Left cardiac atrium (tissue), 4 donors: Measurements from ENCODE around the gene CAMK2A. TPM values are rescaled to one million over a fixed set of nuclear protein-coding genes. Genes with fewer than 3 reads are reported as not detected.
"Not testable (repeated sequence)": the region's sequence is repeated elsewhere in the genome, so short reads cannot be mapped to it uniquely, and the experiment has no call there.

ENCODE experiments used
- ATAC-seq, 2 donors: fragments of 200-7000 bp; cut with Tn5 transposase; one replicate each; pipeline ENCODE4 v1.9.1; 2020; ENCODE audit warnings: mild to moderate bottlenecking in 2 of 2, moderate library complexity in 2 of 2
- DNase-seq: peaks from one replicate; pipeline ENCODE4 v3.0.0-alpha.2; 2020
- intact Hi-C, 2 donors: fragments of 100-400 bp; cut with DNase I; formaldehyde crosslinking; loops; one replicate each; pipeline versions ENCODE4 v1.14.1 to v1.15.1; 2022 to 2023
- total RNA-seq, 2 donors: library from RNA; stranded (reverse); fragmentation: NEBNext Ultra II Directional; extraction: Animal tissue kit (Norgen Biotek cat#: 25700); gene quantifications; one replicate each; pipeline ENCODE4 v1.2.1, GENCODE V29; 2021
- donor health status: DM: no; HTN: yes; CAD: no.
- donor health status: DM: no; HTN: yes; CAD: no; lungs with severe emphysema.
- donor health status: DM: yes; HTN: yes; CAD: no.
- donor health status: Dilated cardiomyopathy.

Gene CAMK2A
- total RNA-seq, 2 donors from 2014 or later: 10.8 to 16.3 TPM

GRCh38 chr5:150263801-150264621 lies 25.6 kb downstream of the CAMK2A start:
- peak; percentile 46 to 92 for ATAC-seq
- intact Hi-C loops: no loop called here
- peak; percentile 34 for DNase-seq

- peak in 1 of 2 donors; percentile 28 for ATAC-seq
- intact Hi-C loops: no loop called here
These were observed 26.2 kb downstream of the CAMK2A start for GRCh38 chr5:150263375-150263775.

GRCh38 chr5:150262502-150262901 lies 27.1 kb downstream of the CAMK2A start:
- ATAC-seq (no peak), DNase-seq (no peak)
- intact Hi-C loops: no loop called here

More at GRCh38 chr5:150263375-150263775, 26.2 kb downstream of the CAMK2A start:
- DNase-seq: no peak

DNA sequence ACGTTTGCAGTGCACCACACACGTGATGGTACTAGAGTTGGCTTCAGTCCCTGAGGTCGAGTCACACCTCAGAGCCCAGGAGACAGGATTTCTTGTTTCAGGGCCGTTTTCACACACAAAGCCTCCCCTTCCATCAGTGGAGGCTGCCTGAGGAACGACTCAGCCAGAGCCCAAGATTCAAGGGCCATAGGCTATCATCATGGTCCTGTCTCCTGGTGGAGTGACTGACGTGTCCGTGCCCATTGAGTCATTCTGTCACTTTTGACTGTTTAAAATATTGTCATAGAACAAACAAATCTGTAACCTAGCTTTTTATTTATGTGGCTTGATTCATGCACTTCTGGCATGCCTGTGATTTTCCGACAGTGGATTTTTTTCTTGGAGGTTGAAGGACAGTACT lies 28.3 kb downstream of the CAMK2A start:
- no peak for DNase-seq
- no peak for ATAC-seq
- intact Hi-C loops: no loop called here

- ATAC-seq: no peak
- DNase-seq: no peak
- intact Hi-C loops: loop anchor here in 1 of 2 donors (10.0 kb wide), 1 partner anchor 177 kb away; no protein-coding TSS in a partner anchor
These were observed 31.4 kb downstream of the CAMK2A start for GRCh38 chr5:150258130-150258529.

DNA sequence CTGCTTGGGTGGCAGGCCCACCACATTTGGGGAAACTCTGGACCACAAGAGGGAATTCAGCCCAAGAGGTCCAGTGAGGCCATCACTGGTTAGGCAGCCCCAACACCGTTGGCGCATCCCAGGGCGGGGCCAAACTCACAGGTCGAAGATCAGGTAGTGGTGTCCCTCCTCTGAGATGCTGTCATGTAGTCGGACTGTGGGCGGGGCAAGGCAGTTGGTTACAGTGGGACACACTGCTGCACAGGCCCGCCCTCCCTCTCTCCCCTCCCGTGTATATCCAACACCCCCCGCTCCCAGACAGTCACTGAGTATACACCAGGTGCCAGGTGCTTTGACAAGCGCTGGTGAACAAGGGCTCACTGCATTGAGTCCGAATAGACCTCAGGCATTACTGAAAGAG lies 32.1 kb downstream of the CAMK2A start:
- DNase-seq (no peak), ATAC-seq (no peak)
- intact Hi-C loops: loop anchor here in 1 of 2 donors (10.0 kb wide), 1 partner anchor 177 kb away; no protein-coding TSS in a partner anchor

DNA sequence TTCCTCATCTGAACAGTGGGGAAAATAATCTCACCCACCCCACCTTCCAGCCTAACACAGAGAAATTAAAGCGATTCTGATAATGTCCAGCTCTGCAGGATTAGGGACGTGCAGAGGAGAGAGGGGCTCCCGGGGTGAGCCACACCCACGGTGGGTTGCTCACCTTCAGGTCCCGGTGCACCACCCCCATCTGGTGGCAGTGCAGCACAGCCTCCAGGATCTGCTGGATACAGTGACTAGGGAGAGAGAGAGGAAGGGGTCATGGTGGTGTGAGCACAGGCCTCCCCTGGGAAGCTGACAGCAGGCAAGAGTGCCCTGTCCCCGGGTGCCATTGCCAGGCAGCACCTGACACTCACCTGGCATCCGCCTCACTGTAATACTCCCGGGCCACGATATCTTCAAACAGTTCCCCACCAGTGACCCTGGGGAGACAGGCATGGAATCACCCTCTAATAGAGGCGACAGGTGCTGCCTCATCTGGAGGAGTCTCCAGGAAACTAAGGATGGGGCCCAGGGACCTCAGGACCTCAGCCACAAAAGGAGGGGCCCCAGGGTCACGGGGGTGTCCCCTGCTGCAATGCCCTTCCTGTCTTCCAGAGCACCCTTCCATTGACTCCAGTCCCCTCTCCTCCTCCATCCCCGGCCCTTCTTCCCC lies 33.0 kb downstream of the CAMK2A start:
- no peak for ATAC-seq
- DNase-seq: no peak
- intact Hi-C loops: loop anchor here in 1 of 2 donors (10.0 kb wide), 1 partner anchor 178 kb away; no protein-coding TSS in a partner anchor

GRCh38 chr5:150255659-150256409 lies 33.7 kb downstream of the CAMK2A start:
- intact Hi-C loops: loop anchor here in 1 of 2 donors (10.0 kb wide), 1 partner anchor 179 kb away; no protein-coding TSS in a partner anchor
- DNase-seq (no peak), ATAC-seq (no peak)

- ATAC-seq (no peak), DNase-seq (no peak)
- intact Hi-C loops: loop anchor here in 1 of 2 donors (10.0 kb wide), 1 partner anchor 180 kb away; no protein-coding TSS in a partner anchor
These were observed 34.8 kb downstream of the CAMK2A start for GRCh38 chr5:150254774-150255173.

- intact Hi-C loops: loop anchor here in 1 of 2 donors (10.0 kb wide), 1 partner anchor 180 kb away; no protein-coding TSS in a partner anchor
- DNase-seq (no peak), ATAC-seq (no peak)
These were observed 35.2 kb downstream of the CAMK2A start for GRCh38 chr5:150254363-150254762.

GRCh38 chr5:150253416-150254208 lies 36.0 kb downstream of the CAMK2A start:
- intact Hi-C loops: loop anchor here in 1 of 2 donors (10.0 kb wide), 1 partner anchor 181 kb away; no protein-coding TSS in a partner anchor
- ATAC-seq (no peak), DNase-seq (no peak)

GRCh38 chr5:150252489-150252888 lies 37.1 kb downstream of the CAMK2A start:
- ATAC-seq: no peak
- intact Hi-C loops: loop anchor here in 1 of 2 donors (10.0 kb wide), 1 partner anchor 182 kb away; no protein-coding TSS in a partner anchor
- DNase-seq: no peak

GRCh38 chr5:150251504-150251903 lies 38.1 kb downstream of the CAMK2A start:
- ATAC-seq: no peak
- DNase-seq: no peak
- intact Hi-C loops: loop anchor here in 1 of 2 donors (10.0 kb wide), 1 partner anchor 183 kb away; no protein-coding TSS in a partner anchor

GRCh38 chr5:150249744-150250143 lies 39.8 kb downstream of the CAMK2A start:
- DNase-seq: no peak
- no peak for ATAC-seq
- intact Hi-C loops: loop anchor here in 1 of 2 donors (10.0 kb wide), 1 partner anchor 185 kb away; no protein-coding TSS in a partner anchor

DNA sequence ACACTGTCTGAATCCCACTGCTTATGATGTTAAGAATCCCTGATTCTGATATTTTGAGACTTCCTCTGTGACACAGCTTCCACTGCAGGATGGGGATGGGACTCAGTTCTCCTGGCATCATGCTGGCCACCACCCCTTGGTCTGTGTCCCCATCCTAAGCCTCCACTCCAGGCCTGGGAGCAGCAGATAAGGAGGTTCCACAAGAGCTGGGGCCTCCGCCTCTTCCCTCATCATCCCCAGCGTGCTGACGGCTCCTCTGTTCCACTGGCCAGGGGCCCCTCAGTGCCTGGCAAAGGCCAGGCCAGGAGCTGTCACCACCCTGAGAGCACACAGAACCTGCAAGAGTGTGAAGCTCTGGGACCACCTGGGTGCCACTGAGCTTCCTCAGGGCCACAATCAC lies 40.6 kb downstream of the CAMK2A start:
- DNase-seq: no peak
- intact Hi-C loops: no loop called here

DNA sequence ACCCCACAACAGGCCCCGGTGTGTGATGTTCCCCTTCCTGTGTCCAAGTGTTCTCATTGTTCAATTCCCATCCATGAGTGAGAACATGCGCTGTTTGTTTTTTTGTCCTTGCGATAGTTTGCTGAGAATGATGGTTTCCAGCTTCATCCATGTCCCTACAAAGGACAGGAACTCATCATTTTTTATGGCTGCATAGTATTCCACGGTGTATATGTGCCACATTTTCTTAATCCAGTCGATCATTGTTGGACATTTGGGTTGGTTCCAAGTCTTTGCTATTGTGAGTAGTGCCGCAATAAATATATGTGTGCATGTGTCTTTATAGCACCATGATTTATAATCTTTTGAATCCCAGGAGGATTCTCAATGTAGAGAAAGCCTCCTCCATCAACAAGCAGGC lies 41.1 kb downstream of the CAMK2A start:
- ATAC-seq, intact Hi-C loops, DNase-seq: not testable (repeated sequence)

More for the DNA sequence above, 40.6 kb downstream of the CAMK2A start:
- no peak for ATAC-seq

- DNase-seq: no peak
- ATAC-seq: no peak
- intact Hi-C loops: no loop called here
These were observed 41.8 kb downstream of the CAMK2A start for GRCh38 chr5:150247726-150248125.

DNA sequence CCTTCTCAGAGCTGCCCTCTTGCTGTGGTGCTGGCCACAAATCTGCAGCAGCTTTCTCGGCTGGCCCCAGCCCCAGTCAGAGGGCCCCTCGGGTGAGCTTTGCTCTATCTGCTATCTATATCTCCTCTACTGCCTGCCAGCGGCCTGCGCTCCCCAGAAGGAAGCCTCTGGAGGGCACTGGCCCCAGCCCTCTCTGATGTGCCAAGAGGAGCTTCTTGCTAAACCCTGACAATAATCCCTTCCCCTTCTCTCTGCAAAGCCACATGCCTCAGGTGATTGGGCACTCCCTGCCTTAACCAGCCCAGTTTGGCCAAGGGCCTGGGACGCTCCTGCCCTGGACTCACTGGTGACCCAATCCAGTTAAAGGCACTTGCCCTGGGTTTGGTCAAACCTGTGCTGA lies 42.7 kb downstream of the CAMK2A start:
- peak in 1 of 2 donors; percentile 7 for ATAC-seq
- DNase-seq: no peak
- intact Hi-C loops: no loop called here
